GM19397 (cell line): ENCODE measurements around the gene DGCR8.

ENCODE experiments used
- ATAC-seq: cut with Tn5 transposase; IDR thresholded peaks from one replicate; pipeline ENCODE4 v1.9.1; 2021; ENCODE audit warnings: mild to moderate bottlenecking, moderate library complexity; ENCODE audit not compliant: unreplicated experiment

Gene DGCR8

DNA sequence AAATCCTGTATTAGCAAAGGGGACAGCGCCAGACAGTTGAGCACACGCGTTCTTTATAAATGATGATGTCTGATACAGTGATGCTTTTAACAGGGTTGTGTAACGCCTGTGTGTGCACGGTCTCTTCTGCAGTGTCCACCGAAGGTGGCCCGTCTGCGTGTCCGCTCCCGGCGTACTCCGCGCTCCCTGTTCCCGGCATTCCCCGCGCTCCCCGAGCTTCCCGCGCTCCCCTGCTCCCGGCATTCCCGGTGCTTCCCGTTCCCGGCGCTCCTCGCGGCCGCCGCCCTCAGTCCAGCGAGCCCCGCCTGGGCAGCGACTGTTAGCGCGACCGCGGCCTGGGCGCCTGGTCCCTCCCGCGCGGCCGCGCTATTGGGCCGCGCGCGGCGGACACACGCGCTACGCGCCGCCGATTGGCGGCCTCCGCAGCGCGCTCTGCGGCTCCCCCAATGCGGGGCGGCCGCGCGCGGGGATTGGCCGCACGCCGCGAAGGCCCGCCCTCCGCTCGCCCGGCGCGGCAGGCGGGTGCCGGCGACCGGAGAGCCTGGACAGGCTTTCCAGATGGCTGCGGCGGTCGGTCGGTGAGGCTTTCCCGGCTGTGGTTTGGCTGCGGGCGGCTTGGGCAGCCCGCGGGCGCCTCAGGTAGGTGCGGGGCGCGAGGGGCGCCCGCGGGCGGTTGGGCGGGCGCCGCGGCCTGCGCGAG lies at the start of gene DGCR8:
Gene DGCR8, plus strand, starts transcription at position 497 of the 700 bp plus-strand sequence. CDS start 5,723 bp downstream, outside the sequence.
- peak; percentile 90 for ATAC-seq

DNA sequence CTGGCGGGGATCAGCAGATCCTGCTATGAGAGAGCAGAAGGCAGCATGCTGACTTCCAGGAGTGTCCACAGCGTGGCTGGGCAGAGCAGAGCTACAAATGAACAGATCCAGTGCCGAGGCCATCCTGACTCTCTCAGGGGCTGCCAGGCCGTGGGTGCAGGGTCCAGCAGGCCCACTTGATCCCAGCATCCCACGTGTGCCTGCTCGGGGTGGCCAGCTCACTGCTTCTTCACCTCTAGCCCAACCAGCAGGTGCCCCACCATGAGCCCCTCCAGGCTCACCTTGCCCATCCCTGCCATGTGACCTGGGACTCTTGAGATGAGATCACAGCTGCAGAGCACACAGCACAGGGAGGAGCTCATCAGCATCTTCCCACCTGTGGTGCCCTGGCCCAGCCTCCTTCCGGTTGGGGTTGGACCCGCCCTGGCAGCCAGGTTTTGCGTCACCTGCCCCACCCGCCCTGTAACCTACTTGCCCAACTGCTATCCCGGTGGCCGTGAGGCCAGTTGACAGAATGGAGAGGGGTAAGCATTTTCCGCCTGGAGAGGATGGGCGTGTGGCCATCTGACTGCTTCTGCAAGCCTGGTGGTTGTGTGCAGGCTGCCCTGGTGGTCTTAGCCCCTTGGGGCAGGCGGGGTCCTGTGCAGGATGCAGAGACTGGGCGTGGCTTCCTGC lies 48.2 kb upstream of the DGCR8 start:
- no peak for ATAC-seq

DNA sequence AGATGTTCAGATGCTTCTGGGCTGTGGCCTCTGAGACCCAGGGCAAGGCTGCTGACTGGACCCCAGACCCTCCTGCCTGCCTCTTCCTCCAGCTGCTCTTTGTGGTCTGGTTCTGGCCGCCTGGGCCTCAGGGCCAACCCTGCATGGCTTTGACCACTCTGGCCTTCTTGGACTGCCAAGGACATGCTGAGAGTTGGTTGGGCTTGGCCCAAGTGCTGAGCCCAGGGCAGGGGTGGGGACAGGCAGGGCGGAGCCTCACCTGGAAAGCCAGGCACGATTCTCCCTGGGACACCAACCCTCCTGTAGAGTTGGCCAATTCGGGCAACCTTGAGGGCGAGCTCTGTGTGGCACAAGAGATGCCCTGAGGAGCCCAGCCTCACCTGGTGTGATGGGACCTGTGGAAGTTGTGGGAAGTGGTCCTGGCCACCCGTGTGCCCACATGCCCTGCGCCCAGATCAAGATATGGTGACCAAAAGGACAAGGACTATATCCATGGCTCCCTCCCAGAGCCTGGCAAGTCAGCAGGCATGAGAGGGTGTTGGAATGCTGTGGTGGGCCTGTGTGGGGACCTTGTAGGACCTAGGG lies 47.5 kb upstream of the DGCR8 start:
- no peak for ATAC-seq

DNA sequence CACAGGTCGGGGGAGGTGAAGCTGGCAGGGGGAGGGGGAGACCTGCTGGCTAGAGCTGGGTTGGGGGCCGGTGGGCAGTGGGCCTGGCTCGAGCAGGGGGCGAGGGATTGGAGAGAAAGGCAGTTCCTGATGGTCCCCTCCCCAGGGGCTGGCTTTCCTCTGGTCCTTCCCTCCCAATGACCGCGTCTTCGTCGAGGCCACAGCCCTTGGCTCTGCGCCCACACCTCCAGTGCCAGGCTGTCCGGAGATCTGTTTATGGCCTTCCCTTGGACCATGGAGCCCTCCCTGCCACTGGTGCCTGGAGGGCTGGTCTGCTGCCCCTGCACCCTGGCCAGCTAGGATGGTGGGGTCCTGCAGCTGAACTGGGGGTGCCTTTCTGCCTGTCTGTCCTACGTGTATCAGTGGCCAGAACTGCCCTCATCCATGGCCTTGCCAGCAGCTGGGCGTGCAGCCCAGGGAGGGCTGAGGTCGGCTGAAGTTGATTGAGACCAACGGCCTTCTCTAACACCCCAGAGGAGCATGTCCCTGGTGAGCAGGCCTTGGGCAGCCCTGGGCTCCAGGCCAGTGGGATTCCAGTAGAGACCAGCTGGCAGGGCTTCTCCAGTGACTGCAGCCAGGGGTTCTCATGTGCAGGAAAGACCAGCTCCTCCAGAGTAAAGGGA lies 46.9 kb upstream of the DGCR8 start:
- no peak for ATAC-seq

DNA sequence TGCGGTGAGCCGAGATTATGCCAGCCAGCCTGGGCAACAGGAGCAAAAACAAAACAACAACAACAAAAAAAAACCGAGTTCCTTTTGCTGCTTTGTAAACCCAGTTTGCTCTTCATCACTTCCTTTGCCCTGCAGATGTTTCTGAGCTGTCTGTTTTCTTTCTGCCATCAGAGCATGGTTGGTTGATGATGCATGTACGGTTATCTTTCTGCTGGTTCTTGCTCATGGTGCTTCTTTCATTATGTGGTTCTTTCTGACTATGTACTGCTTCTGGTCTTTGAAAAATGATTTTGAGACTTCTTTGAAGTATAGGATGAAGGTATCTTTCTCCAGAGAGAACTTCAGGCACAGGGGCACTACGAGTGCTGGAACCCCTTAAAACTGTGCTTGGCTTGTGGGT lies 45.9 kb upstream of the DGCR8 start:
- ATAC-seq: no peak

DNA sequence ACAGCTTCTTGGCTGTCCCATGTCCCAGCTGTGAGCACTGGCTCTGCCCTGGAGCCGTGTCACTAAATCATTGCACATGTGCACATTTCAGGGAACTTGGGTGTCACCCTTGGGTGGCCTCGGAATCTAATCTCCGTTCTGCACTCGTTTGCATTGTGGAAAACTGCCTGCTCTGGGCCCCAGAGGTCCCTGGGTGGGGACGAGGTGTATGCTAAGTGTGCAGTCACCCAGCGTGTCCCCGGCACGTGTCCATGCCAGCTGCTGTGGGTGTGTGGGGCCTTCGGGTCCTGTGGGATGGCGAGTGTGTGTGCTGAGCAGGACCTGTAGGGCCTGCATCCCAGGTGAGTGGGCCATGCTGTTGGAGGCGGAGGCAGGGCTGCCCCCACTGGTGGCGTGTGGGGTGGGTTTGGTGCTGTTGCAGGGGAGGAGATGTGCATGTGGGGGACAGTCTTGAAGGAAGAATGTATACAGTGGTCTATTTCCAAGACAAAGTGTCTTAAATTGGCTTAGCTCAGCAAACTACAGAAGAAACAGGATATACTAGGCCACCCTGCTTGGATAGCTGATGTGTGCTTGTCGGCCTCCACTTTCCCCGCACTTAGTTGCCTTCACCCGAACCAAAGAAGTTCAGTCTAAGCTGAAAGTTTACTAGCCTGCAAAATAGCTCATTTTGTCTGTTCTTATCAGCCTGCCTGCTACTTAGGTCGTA lies 44.5 kb upstream of the DGCR8 start:
- ATAC-seq: no peak

DNA sequence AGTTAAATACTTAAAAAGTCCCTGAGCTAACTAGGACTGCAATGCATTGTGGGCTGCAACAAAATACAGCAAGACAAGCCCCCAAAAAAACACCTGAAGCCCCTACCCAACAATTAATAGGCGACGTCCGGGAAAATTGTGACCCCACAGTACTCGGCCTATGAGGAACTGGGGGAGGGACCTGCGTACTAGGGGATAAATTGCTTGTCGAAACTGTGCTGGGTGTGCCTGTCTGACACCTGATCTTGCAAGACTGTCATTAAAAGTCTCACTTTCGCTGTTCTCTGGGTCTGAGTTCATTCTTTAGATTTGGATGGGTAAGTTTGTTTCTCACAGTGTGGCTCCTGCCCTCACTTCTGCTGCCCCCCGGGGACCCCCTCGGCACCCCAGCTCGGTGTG lies 44.0 kb upstream of the DGCR8 start:
- ATAC-seq: no peak

DNA sequence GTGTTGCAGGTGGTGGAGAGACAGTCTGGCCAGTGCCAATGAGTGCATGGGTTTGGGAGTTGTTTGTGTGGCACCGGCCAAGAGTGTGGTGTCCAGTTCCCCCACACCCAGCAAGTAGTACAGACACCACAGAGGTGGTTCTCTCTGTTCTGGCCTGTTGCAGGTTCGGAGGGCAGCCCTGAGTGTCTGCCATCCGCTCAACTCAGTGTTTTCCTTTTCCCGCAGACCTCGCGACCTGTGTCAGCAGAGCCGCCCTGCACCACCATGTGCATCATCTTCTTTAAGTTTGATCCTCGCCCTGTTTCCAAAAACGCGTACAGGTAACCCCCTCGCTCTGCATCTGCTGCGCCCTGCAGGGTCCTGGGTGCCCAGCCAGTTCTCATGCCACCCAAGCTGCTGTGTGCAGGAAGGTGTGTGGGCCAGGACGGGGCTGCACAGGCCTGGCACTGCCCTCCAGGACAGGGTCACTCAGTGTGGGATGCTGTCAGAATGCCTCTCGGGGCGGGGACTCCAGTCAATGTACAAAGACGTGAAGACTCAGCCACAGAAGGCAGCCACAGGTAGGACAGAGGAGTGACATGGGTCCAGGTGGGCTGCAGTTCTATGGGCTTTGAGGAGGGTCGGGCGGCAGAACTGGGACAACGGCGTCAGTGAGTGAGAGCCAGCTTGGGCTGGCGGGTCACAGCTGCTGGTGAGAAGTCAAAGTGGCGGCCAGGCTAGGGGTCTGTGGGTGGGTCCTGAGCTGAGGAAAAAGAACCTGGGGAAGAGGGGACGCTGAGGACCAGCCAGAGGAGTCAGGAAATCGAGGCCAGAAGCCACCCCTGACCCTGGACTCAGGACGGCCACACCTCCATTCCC lies 43.3 kb upstream of the DGCR8 start:
- ATAC-seq: no peak

DNA sequence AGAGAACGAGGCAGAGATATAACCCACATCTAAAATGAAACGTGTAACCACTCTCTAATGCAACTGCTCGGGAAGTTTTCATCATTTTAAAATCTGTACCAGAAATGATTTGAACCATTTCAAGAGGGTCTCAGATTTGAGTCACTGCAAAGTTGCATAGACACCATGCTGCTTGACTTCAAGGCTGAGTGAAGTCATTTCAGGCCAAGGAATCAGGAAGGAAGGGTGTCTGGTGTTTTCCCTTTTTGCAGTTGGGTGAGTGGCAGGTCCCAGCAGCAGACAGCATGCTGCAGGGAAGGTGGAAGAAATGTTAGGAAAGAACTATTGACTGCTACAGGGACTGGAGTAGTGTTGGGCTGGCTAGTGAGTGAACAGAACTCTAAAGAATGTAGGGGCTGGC lies 42.6 kb upstream of the DGCR8 start:
- no peak for ATAC-seq

DNA sequence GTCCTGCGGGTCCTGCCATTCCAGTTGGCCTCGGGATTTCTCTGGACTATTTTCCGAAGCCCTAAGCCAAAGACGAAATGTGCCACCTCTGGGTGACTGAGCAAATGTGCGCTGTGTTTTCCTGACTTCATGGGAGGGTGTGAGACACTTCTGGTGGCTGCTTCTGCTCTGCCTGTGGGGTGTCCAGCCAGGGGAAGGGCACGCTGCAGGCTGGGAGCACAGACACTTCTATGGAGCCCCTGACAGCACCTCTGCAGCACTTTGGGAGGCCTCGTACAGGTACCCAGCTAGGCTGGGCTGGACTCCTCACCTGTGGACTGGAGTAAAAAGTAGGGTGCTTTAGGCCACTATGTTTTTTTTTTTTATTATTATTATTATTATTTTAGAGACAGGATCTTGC lies 41.5 kb upstream of the DGCR8 start:
- ATAC-seq: no peak

DNA sequence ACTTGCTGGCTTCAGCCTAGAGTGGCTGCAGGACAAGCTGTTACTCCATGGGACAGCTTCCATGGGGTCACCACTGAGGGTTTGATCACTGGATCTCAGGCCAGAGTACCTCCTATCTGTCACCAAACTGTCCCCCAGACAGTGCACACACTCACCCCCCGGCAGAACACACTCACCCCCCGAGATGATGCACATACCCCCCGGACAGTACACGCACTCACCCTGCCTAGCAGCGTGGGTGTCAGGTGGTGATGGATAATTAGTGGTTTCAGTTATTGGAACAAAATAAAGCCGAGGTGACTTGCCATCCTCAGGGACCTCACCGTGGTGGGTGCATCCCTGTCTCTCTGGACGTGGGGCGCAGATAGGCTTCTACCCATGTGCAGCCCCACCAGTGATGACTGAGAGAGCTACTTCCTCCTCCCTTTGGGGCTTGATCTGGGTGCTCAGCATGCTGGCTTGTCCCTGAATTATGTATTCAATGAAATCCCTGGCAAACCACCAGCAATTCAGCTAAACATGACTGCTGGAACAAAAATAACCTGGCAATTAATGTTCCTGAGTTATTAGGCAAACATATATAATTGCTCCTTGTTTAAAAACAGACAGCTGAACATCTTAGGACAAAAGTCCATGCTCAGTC lies 40.2 kb upstream of the DGCR8 start:
- no peak for ATAC-seq

DNA sequence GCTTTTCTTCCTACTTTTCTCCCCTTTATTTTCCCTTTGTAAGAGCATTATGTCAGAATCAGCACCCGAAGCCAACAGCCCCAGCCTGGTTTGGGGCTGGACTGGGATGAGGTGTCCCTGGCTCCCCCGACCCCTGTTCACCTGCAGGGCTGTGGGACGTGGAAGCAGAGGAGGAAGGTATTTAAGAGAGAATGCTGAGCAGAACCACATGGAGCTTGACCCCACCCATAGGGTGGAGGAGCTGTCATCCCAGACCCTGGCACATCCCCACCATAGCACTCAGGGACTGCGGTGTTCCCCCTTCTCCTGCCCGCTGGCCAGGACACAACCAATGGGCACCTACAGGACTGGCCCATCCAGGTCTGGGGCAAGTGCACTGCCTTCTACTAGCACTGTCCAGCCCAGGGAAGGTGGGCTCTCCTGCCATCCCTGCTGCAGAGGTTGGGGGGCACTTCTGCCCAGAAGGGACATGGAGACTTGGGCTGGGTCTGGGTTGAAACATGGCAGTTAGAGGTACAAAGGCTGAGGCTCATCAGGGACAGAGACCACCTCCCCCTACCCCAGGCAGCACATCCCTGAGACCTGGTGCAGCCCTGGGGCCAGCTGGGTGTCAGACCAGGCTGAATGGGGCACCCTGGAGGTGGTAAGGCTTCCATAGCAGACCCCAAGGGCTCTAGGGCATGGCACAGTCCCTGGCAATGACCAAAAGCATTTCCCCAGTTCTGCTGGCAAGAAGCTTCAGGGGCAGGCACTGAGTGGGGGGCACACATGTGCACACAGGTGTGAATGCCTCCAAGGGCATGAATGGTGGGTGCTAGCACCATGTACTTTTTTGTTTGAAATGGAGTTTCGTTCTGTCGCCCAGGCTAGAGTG lies 39.5 kb upstream of the DGCR8 start:
- no peak for ATAC-seq

DNA sequence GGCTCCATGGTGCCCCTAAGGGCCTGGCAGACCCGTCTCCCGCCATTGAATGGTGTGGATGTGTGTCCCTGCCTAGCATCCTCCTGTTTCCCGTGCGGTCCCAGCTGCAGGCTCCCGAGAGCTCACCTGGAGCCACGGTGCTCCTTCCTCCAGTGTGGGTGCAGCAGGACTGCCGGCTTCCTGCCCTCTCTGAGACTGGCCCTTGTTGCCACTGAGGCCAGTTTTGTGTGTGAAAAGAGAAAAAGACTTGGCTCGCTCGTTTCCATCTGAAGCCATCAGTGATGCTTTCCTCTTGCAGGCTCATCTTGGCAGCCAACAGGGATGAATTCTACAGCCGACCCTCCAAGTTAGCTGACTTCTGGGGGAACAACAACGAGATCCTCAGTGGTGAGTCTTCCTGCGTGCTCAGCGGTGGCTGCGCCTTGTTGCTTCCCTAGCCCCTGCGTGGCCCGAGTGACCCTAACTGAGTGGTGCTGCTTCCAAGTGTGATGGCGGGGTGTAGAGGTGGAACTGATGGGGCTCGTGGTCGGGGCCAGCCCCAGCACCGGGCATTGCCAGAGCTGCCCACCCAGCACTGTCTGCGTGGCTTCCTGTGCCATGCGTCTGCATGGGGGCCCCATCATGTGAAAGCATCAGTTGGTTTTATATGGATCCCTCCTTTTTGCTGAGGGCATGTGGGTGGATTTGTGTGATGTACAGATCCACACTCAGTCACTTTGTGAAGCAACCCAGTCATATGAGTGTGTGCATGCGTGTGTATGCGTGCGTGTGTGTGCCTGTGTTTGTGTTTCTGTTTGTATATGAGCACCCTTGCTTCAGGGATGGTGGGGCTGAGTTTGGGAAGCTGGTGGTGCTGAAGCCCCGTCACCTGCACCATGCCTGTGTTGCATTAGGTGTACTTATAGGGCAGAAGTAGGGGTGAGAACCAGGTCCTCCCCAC lies 36.7 kb upstream of the DGCR8 start:
- no peak for ATAC-seq

DNA sequence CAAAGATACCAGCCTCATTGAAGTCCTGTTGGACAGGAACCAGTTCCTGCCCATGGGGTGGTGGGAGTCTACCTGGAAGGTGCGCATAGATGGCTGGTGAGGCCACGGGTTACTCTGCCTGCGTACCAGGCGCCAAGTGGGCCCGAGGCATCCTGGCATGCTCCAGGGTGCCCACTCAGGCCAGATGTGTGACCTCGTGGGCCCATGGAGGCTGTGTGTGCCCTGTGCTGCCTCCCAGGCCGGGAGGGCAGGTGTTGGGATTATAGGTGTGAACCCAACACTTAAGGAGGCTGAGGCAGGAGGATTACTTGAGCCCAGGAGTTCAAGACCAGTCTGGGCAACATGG lies 36.1 kb upstream of the DGCR8 start:
- ATAC-seq: no peak

DNA sequence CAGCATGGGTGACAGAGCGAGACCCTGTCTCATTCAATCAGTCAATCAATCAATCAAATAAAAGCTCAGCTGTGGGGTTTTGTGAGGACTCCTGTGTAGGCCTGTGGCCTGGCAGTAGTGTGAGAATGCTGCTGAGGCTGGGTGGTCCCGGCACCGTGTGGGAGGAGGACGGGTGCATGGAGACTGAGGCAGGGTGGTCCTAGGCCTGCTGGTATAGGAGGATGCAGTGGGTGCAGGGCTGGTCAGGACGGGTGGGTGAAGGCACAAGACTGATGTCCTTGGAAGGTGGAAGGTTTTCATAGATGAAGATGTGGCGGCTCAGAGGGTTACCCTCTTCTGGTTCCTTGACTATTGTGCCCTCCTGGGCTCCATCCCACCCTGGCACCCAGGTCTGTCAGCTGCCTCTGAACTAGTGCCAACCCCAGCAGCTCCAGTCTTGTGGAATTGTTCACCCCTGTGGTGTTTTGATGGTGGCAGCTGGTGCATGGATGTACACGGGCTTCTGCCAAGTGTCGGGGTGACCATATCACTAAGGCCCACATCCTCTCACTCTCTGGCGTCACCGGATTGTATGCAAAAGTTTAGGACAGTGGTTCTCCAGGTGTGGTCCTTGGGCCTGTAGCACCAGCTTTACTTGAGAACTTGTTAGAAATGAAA lies 35.4 kb upstream of the DGCR8 start:
- ATAC-seq: no peak

DNA sequence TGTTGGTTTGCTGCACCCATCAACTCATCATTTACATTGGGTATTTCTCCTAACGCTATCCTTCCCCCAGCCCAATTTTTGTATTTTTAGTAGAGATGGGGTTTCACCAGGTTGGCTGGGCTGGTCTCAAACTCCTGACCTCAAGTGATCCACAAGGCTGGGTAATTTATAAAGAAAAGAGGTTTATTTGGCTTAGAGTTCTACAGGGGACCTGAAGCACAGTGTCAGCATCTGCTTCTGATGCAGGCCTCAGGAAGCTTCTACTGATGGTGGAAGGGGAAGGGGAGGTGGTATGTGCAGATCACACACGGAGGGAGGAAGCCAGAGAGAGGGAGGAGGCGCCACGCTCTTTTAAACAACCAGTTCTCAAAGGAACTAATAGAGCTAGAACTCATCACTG lies 33.3 kb upstream of the DGCR8 start:
- no peak for ATAC-seq

DNA sequence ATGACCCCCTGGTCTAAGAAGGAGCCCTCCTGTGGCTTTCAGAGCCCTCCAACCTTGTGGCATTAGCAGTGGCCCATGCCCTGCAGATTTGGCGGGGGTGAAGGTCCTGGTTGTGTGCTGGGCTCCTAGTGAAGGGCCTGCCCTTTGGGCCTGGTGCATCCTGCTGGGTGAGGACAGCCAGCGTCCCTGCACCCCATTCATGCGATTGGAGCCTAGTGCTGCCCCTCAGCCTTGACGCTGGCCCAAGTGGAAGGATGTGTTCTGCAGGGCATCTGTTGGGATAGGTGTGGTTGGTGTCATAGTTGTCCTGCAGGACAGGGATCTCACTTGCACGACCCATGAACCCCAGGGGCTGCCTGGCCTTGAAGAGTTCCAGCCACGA lies 28.1 kb upstream of the DGCR8 start:
- no peak for ATAC-seq
